Measurements from ENCODE around the gene KCNQ5. TPM values are rescaled to one million over a fixed set of nuclear protein-coding genes. Genes with fewer than 3 reads are reported as not detected.

KCNQ5 gene
- total RNA-seq, 6 donors from 2014 or later, result 0.30 to 3.1 (median 0.32) TPM

DNA sequence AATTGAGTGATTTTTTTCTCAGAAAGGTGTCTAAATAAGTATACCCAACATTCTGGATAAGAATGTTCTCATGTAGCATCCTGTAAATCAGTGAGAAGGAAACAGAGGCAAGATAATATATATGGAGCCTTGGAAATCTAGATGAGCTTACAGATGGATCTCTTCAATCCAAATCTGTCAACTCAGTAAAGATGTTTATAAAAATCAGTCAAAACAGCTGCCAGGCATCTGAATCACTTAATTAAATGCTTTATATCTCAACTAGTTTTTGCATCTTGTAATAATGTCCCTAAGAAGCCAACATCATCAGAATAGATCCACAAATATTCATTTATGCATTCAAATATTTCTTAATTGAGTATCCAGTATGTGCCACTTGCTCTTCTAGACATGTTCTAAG lies 303.3 kb downstream of the KCNQ5 start:
- H3K27ac ChIP-seq, result no peak overlapping the region
- DNase-seq (no peak), ATAC-seq (ENCODE audit: low FRiP score in 2 of 2) (no peak)
- no peaks in the 10 kb centered on the region for H3K36me3 ChIP-seq
- no peak overlapping the region for H3K4me3 ChIP-seq
- no peaks in the 10 kb centered on the region for H3K27me3 ChIP-seq
- no peaks in the 10 kb centered on the region for H3K9me3 ChIP-seq
- H3K4me1 ChIP-seq, result no peaks in the 10 kb centered on the region
- TF ChIP-seq POLR2A (IDR thresholded peaks at IDR 0.05) (no peak), POLR2AphosphoS5 (IDR thresholded peaks at IDR 0.05) (no peak), EP300 (IDR thresholded peaks at IDR 0.05) (peak in 1 of 4 donors; percentile 8)

DNA sequence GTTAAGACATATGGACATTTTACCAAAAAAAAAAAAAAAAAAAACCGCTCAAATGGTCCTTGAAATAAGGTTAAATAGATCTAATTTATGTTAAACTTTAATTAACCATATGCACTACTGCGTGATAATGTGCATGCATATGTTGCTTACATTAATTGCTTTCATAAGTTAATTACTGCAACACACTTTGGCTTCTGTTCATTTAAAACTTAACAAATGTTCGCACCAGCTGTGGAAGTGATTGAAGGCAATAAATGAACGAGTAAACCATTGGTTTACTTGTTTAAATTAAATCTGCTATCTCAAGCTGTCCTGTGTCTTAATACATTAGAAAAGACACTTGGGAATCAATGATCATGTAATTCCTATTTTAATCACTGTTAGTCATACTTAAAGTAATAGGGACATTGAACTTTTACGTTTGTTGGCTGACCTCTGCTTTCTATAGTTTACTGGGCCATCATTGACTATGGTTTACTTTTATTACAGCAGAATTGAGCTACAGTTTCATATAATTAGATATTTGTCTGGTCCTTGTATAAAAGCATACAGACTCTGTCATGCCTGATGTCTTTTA lies 308.8 kb downstream of the KCNQ5 start:
- H3K27ac ChIP-seq, result no peak overlapping the region

DNA sequence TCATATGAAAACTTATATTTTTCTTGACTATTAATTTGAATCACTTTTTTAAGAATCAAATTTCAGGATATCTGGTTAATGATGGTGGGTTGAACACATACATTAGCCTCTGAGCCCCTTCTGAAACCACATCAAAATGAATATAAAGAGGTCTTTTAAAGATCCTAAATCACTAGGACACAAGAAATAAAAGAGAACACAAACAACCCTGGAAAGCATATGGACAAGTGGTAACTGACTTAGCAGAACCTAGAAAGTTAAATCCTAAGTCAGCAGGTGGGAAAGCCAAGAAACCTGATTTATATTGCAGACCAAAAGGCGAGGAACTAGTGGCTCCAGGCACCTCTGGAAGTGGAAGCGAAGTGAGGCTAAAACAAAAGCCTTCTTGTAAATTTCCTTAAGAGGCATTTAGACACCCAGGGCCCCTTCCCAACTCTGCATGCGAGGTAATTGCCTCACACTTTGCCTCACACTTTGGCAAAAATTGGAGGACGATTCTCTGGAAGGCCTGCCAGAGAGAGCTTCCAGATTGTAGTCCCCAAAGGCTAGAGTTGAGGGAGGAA lies 309.5 kb downstream of the KCNQ5 start:
- no peak for ATAC-seq (ENCODE audit: low FRiP score in 2 of 2)
- H3K27ac ChIP-seq, result no peak overlapping the region
- TF ChIP-seq, protein P1, sequence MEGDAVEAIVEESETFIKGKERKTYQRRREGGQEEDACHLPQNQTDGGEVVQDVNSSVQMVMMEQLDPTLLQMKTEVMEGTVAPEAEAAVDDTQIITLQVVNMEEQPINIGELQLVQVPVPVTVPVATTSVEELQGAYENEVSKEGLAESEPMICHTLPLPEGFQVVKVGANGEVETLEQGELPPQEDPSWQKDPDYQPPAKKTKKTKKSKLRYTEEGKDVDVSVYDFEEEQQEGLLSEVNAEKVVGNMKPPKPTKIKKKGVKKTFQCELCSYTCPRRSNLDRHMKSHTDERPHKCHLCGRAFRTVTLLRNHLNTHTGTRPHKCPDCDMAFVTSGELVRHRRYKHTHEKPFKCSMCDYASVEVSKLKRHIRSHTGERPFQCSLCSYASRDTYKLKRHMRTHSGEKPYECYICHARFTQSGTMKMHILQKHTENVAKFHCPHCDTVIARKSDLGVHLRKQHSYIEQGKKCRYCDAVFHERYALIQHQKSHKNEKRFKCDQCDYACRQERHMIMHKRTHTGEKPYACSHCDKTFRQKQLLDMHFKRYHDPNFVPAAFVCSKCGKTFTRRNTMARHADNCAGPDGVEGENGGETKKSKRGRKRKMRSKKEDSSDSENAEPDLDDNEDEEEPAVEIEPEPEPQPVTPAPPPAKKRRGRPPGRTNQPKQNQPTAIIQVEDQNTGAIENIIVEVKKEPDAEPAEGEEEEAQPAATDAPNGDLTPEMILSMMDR (IDR thresholded peaks at IDR 0.05), result no peak
- TF ChIP-seq EP300 (IDR thresholded peaks at IDR 0.05) (no peak), POLR2AphosphoS5 (IDR thresholded peaks at IDR 0.05) (no peak), POLR2A (IDR thresholded peaks at IDR 0.05) (no peak)
- DNase-seq, result no peak
- 59 to 62% methylated on average over 4 of the region's 4 CpGs for WGBS, 2 donors
- H3K27me3 ChIP-seq, result no peaks in the 10 kb centered on the region
- H3K4me1 ChIP-seq, result no peaks in the 10 kb centered on the region
- no peak overlapping the region for H3K4me3 ChIP-seq
- H3K36me3 ChIP-seq, result no peaks in the 10 kb centered on the region
- no peaks in the 10 kb centered on the region for H3K9me3 ChIP-seq

More for the DNA sequence above, 308.8 kb downstream of the KCNQ5 start:
- TF ChIP-seq EP300 (IDR thresholded peaks at IDR 0.05) (no peak), POLR2AphosphoS5 (IDR thresholded peaks at IDR 0.05) (no peak), POLR2A (IDR thresholded peaks at IDR 0.05) (no peak)
- TF ChIP-seq, protein P1 (IDR thresholded peaks at IDR 0.05), result no peak
- Histone ChIP-seq H3K4me3 (no peak overlapping the region), H3K36me3 (no peaks in the 10 kb centered on the region), H3K9me3 (no peaks in the 10 kb centered on the region), H3K4me1 (no peaks in the 10 kb centered on the region), H3K27me3 (no peaks in the 10 kb centered on the region)
- no peak for ATAC-seq (ENCODE audit: low FRiP score in 2 of 2)
- no peak for DNase-seq
- WGBS, 2 donors, result 89 to 92% methylated on average over 5 of the region's 5 CpGs

DNA sequence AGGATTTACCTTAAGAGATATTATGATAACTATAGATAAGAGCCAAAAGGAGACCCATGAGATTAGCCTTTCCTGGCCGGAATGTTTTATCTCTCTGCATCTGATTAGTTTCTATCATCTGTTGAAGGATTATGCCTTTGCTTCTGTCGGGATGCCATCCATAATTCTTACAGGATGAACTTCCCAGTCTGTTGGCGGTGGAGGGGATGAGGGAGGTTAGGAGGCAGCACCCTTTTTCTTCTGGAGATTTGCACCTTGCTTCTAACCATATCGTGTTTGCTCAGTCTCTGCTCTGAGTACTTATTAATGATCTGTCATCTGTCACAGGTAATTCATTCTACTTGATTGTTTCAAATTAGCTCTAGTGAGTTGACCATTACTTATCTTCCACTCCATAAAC lies 311.4 kb downstream of the KCNQ5 start:
- Histone ChIP-seq H3K27ac (no peak overlapping the region), H3K27me3 (no peaks in the 10 kb centered on the region), H3K36me3 (no peaks in the 10 kb centered on the region), H3K4me1 (peaks cover 0 to 3% (median 0%) of the 10 kb centered on the region in 4 donors), H3K9me3 (no peaks in the 10 kb centered on the region), H3K4me3 (no peak overlapping the region)
- 65 to 73% methylated on average over 4 of the region's 4 CpGs for WGBS, 2 donors
- ATAC-seq (ENCODE audit: low FRiP score in 2 of 2) (no peak), DNase-seq (no peak)
- TF ChIP-seq POLR2A (IDR thresholded peaks at IDR 0.05) (no peak), EP300 (IDR thresholded peaks at IDR 0.05) (no peak), POLR2AphosphoS5 (IDR thresholded peaks at IDR 0.05) (no peak)
- TF ChIP-seq, protein P1 (IDR thresholded peaks at IDR 0.05), result no peak

DNA sequence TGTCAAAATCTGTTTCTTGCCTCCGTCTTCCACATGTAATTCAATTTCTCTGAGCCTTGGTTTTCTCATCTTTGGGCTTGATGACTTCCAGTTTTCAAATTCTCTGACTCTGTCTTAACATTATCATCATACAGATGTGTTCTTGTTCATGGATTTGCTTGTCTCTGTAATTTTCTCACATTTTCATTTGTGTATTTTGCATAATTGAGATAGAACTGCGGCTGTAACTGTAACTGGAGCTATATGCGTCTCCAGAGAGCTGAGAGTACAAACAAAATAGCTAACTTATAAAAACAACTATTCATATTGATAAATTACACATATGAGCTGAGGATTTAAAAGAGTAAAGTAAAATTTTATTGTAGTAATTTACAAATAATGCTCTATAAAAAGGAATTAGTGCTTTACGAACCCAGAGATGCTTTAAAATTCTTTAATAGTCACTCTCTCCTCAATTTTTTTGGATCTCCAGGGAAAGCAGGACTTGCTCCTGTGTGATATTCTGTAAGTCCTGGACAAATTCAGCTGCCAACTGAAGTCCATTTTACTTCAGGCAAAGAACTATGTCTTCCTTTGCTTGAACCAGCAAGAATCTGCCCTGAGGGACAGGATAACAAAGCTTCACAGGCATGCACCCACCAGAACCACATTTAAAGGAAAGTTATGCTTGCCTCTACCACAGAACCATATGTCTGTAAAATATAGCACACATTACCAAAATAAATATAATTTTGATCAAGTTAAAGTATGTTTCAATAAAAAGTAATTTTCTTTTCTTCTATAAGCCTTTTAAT lies 315.1 kb downstream of the KCNQ5 start:
- Histone ChIP-seq H3K9me3 (no peaks in the 10 kb centered on the region), H3K36me3 (no peaks in the 10 kb centered on the region), H3K27me3 (no peaks in the 10 kb centered on the region), H3K4me3 (no peak overlapping the region), H3K4me1 (peaks cover 0 to 3% (median 0%) of the 10 kb centered on the region in 4 donors), H3K27ac (no peak overlapping the region)
- TF ChIP-seq POLR2A (IDR thresholded peaks at IDR 0.05) (no peak), POLR2AphosphoS5 (IDR thresholded peaks at IDR 0.05) (no peak), EP300 (IDR thresholded peaks at IDR 0.05) (no peak)
- TF ChIP-seq, protein P1 (IDR thresholded peaks at IDR 0.05), result no peak
- DNase-seq (no peak), ATAC-seq (ENCODE audit: low FRiP score in 2 of 2) (no peak)
- 91 to 94% methylated on average over 4 of the region's 4 CpGs for WGBS, 2 donors
